IMR-90 (cell line): Measurements from ENCODE around the gene FAF1.

Source experiments
- POLR2A ChIP-seq: IDR thresholded peaks from 2 replicates; pipeline ENCODE4 v1.6.1; 2012; ENCODE audit warnings: mild to moderate bottlenecking, low read depth, low read length
- RAD21 ChIP-seq: IDR thresholded peaks from 2 replicates; pipeline ENCODE4 v1.6.1; 2012; ENCODE audit warnings: low read length, improper control_type of control experiment
- TF ChIP-seq, protein P1 (sequence below): conservative IDR thresholded peaks from 2 replicates; pipeline ENCODE4 v1.5.1; 2012; ENCODE audit warnings: mild to moderate bottlenecking, low read depth, low read length, improper control_type of control experiment

DNA sequence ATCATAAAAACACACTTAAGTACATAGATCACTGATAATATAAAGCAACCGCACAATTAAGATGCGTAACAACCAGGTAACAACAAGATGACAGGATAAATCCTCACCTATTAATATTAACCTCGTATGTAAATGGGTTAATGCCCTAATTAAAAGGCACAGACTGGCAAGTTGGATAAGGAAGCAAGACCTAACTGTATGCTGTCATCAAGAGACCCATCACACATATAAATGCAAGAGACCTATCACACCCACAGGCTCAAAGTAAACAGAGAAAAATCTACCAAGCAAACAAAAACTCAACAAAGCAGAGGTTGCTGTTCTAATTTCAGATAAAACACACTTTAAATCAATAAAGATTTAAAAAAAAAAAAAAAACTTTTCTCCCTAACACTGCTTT, 151.8 kb downstream of the FAF1 start:
- TF ChIP-seq, protein P1, sequence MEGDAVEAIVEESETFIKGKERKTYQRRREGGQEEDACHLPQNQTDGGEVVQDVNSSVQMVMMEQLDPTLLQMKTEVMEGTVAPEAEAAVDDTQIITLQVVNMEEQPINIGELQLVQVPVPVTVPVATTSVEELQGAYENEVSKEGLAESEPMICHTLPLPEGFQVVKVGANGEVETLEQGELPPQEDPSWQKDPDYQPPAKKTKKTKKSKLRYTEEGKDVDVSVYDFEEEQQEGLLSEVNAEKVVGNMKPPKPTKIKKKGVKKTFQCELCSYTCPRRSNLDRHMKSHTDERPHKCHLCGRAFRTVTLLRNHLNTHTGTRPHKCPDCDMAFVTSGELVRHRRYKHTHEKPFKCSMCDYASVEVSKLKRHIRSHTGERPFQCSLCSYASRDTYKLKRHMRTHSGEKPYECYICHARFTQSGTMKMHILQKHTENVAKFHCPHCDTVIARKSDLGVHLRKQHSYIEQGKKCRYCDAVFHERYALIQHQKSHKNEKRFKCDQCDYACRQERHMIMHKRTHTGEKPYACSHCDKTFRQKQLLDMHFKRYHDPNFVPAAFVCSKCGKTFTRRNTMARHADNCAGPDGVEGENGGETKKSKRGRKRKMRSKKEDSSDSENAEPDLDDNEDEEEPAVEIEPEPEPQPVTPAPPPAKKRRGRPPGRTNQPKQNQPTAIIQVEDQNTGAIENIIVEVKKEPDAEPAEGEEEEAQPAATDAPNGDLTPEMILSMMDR, result no peak
- no peak for TF ChIP-seq POLR2A
- no peak for TF ChIP-seq RAD21
